PFSK-1 (cell line): ENCODE results near the gene TASP1.

Experiments
- FOXP2 ChIP-seq: optimal IDR thresholded peaks from 2 replicates; pipeline ENCODE3; 2011; ENCODE audit warnings: borderline replicate concordance, control low read depth, inconsistent platforms; ENCODE audit not compliant: insufficient read depth; ENCODE audit errors: extremely low read length, extremely low read depth
- POLR2AphosphoS5 ChIP-seq: IDR thresholded peaks from 2 replicates; pipeline ENCODE4 v1.6.1; 2012; ENCODE audit warnings: low read depth, mild to moderate bottlenecking, control low read depth, low read length, moderate library complexity
- REST ChIP-seq, 2 experiments: IDR thresholded peaks; 2 replicates each; pipeline versions ENCODE4 v1.6.1 to v1.8.0; 2011 to 2012; ENCODE audit warnings: low read depth in 2 of 2, low read length in 2 of 2, control low read depth in 1 of 2, inconsistent platforms in 1 of 2, mild to moderate bottlenecking in 1 of 2, moderate library complexity in 1 of 2; ENCODE audit not compliant: insufficient read depth in 1 of 2
- SIN3A ChIP-seq: IDR thresholded peaks from 2 replicates; pipeline ENCODE4 v1.6.1; 2012; ENCODE audit warnings: mild to moderate bottlenecking, low read length, moderate library complexity, borderline replicate concordance; ENCODE audit not compliant: insufficient read depth
- TAF1 ChIP-seq: IDR thresholded peaks from 2 replicates; pipeline ENCODE4 v1.6.1; 2012; ENCODE audit warnings: low read length, control low read depth, borderline replicate concordance; ENCODE audit not compliant: insufficient read depth

The TASP1 gene

GRCh38 chr20:13659288-13659687 lies 20.6 kb upstream of the TASP1 start:
- TF ChIP-seq FOXP2 (no peak), TAF1 (no peak), SIN3A (no peak), POLR2AphosphoS5 (no peak), REST (IDR thresholded peaks at IDR 0.05; ENCODE audit: insufficient read depth in 1 of 2, low read depth in 2 of 2, low read length in 2 of 2) (no peak)

- TF ChIP-seq REST (IDR thresholded peaks at IDR 0.05; ENCODE audit: insufficient read depth in 1 of 2, low read depth in 2 of 2, low read length in 2 of 2) = no peak
These were observed 18.1 kb upstream of the TASP1 start for GRCh38 chr20:13656721-13657368.

GRCh38 chr20:13654463-13655023 lies 15.8 kb upstream of the TASP1 start:
- TF ChIP-seq POLR2AphosphoS5 (no peak), TAF1 (no peak), FOXP2 (no peak), SIN3A (no peak), REST (IDR thresholded peaks at IDR 0.05; ENCODE audit: insufficient read depth in 1 of 2, low read depth in 2 of 2, low read length in 2 of 2) (no peak)

GRCh38 chr20:13650474-13650873 lies 11.7 kb upstream of the TASP1 start:
- TF ChIP-seq TAF1 = no peak
- TF ChIP-seq POLR2AphosphoS5 = no peak
- TF ChIP-seq REST (IDR thresholded peaks at IDR 0.05; ENCODE audit: insufficient read depth in 1 of 2, low read depth in 2 of 2, low read length in 2 of 2) = no peak
- TF ChIP-seq FOXP2 = no peak
- TF ChIP-seq SIN3A = no peak
